ENCODE measurements around the gene WDPCP.
"Not testable (repeated sequence)": the region's sequence is repeated elsewhere in the genome, so short reads cannot be mapped to it uniquely, and the experiment has no call there.

Gene WDPCP

GRCh38 chr2:63436488-63436887 lies 151.8 kb downstream of the WDPCP start:
- DNase-seq: no peak

GRCh38 chr2:63435070-63435469 lies 153.2 kb downstream of the WDPCP start:
- DNase-seq: no peak

- no peak for DNase-seq
Observed at GRCh38 chr2:63434024-63435001, 154.0 kb downstream of the WDPCP start.

- no peak for DNase-seq
Observed at GRCh38 chr2:63432373-63432772, 155.9 kb downstream of the WDPCP start.

GRCh38 chr2:63425606-63426005 lies 162.7 kb downstream of the WDPCP start:
- no peak for DNase-seq

- no peak for DNase-seq
Observed at GRCh38 chr2:63425079-63425416, 163.2 kb downstream of the WDPCP start.

GRCh38 chr2:63424329-63425078 lies 163.8 kb downstream of the WDPCP start:
- DNase-seq: peak; percentile 44

- no peak for DNase-seq
Observed at GRCh38 chr2:63422556-63422955, 165.7 kb downstream of the WDPCP start.

GRCh38 chr2:63408530-63408929 lies 179.7 kb downstream of the WDPCP start:
- DNase-seq: no peak

- no peak for DNase-seq
Observed at GRCh38 chr2:63406641-63407040, 181.6 kb downstream of the WDPCP start.

- DNase-seq: no peak
Observed at GRCh38 chr2:63403820-63404219, 184.5 kb downstream of the WDPCP start.

- DNase-seq: not testable (repeated sequence)
Observed at GRCh38 chr2:63402889-63403288, 185.4 kb downstream of the WDPCP start.

- DNase-seq: no peak
Observed at GRCh38 chr2:63399156-63399555, 189.1 kb downstream of the WDPCP start.

GRCh38 chr2:63379451-63379850 lies 208.8 kb downstream of the WDPCP start:
- no peak for DNase-seq

GRCh38 chr2:63378589-63378988 lies 209.7 kb downstream of the WDPCP start:
- no peak for DNase-seq

GRCh38 chr2:63374341-63374740 lies 213.9 kb downstream of the WDPCP start:
- no peak for DNase-seq

GRCh38 chr2:63372549-63372948 lies 215.7 kb downstream of the WDPCP start:
- DNase-seq: no peak

- no peak for DNase-seq
Observed at GRCh38 chr2:63369146-63369545, 219.1 kb downstream of the WDPCP start.

- no peak for DNase-seq
Observed at GRCh38 chr2:63364866-63365265, 223.4 kb downstream of the WDPCP start.

- not testable (repeated sequence) for DNase-seq
Observed at GRCh38 chr2:63357722-63358121, 230.6 kb downstream of the WDPCP start.

GRCh38 chr2:63347361-63347760 lies 240.9 kb downstream of the WDPCP start:
- no peak for DNase-seq

GRCh38 chr2:63346411-63346810 lies 241.9 kb downstream of the WDPCP start:
- no peak for DNase-seq

- DNase-seq: no peak
Observed at GRCh38 chr2:63345285-63345633, 243.0 kb downstream of the WDPCP start.

All from NCI-H226 (cell line).